SU-DHL-6 (cell line): ENCODE measurements around the gene GRB10.

ENCODE experiments used
- H2AFZ ChIP-seq: fragments of 200-600 bp; sonication (generic); 2 replicates; pipeline ENCODE4 v1.6.1; 2014; ENCODE audit warnings: low read depth, mild to moderate bottlenecking, moderate library complexity, mixed read lengths, antibody characterized with exemption, low read length; ENCODE audit not compliant: severe bottlenecking
- H3F3A ChIP-seq: fragments of 200-600 bp; shearing (Covaris generic); 2 replicates; pipeline ENCODE4 v1.6.0; 2016; ENCODE audit warnings: antibody characterized with exemption, mild to moderate bottlenecking; ENCODE audit not compliant: insufficient read depth
- H3K27ac ChIP-seq: fragments of 200-600 bp; sonication (generic); 2 replicates; pipeline ENCODE4 v1.5.1; 2016; ENCODE audit warnings: low read depth, mild to moderate bottlenecking, low read length, moderate library complexity, mixed read lengths
- H3K27me3 ChIP-seq: fragments of 200-600 bp; sonication (generic), shearing (Covaris generic); 2 replicates; pipeline ENCODE4 v1.6.0; 2014; ENCODE audit warnings: mild to moderate bottlenecking, low read length
- H3K36me3 ChIP-seq: fragments of 200-600 bp; sonication (generic); 2 replicates; pipeline ENCODE4 v1.6.1; 2014; ENCODE audit warnings: mild to moderate bottlenecking, low read length, mixed read lengths
- H3K4me2 ChIP-seq: fragments of 300-600, 200-600 bp; shearing (Covaris generic), sonication (generic); 2 replicates; pipeline ENCODE4 v1.6.0; 2014; ENCODE audit warnings: low read length, low read depth, mild to moderate bottlenecking; ENCODE audit not compliant: poor library complexity, severe bottlenecking
- H3K4me3 ChIP-seq: fragments of 200-600 bp; sonication (generic); 2 replicates; pipeline ENCODE4 v1.5.1; 2014; ENCODE audit warnings: antibody characterized with exemption, low read length, mild to moderate bottlenecking, mixed read lengths; ENCODE audit not compliant: insufficient read depth, poor library complexity, severe bottlenecking
- H3K79me2 ChIP-seq: fragments of 200-600 bp; sonication (generic); 2 replicates; pipeline ENCODE4 v1.6.1; 2014; ENCODE audit warnings: mild to moderate bottlenecking, low read length, moderate library complexity; ENCODE audit not compliant: insufficient read depth
- H3K9ac ChIP-seq: fragments of 200-600 bp; sonication (generic); 2 replicates; pipeline ENCODE4 v1.7.0; 2014; ENCODE audit warnings: mild to moderate bottlenecking, low read length
- H3K9me2 ChIP-seq: fragments of 200-600 bp; sonication (generic); replicated peaks from 2 replicates; pipeline ENCODE4 v1.6.1; 2014; ENCODE audit warnings: low read length; ENCODE audit not compliant: insufficient read depth
- H3K9me3 ChIP-seq: fragments of 200-600 bp; sonication (generic); 2 replicates; pipeline ENCODE4 v1.6.1; 2014; ENCODE audit warnings: low read length, mixed read lengths; ENCODE audit not compliant: insufficient read depth
- H4K20me1 ChIP-seq: fragments of 200-600 bp; sonication (generic); 2 replicates; pipeline ENCODE4 v1.6.1; 2014; ENCODE audit warnings: low read depth, mild to moderate bottlenecking, antibody characterized with exemption, low read length, moderate library complexity, mixed read lengths
- CTCF ChIP-seq: fragments of 200-600 bp; sonication (generic); IDR thresholded peaks from one replicate; pipeline ENCODE4 v1.5.1; 2017; ENCODE audit warnings: antibody characterized with exemption, mild to moderate bottlenecking, low read length, moderate library complexity; ENCODE audit not compliant: insufficient read depth, poor library complexity, severe bottlenecking
- EZH2phosphoT487 ChIP-seq: fragments of 200-600 bp; sonication (generic), shearing (Covaris generic); conservative IDR thresholded peaks from 2 replicates; pipeline ENCODE4 v1.6.1; 2018; ENCODE audit warnings: mild to moderate bottlenecking, antibody characterized with exemption, low read length, moderate library complexity, mixed read lengths

GRB10 gene

GRCh38 chr7:50625360-50625759 is 157.3 kb downstream of the GRB10 start:
- H3K9me3 ChIP-seq: no peaks in the 10 kb centered on the region
- no peak overlapping the region for H2AFZ ChIP-seq
- H3K27me3 ChIP-seq: no peaks in the 10 kb centered on the region
- H4K20me1 ChIP-seq: no peaks in the 10 kb centered on the region
- no peaks in the 10 kb centered on the region for H3K9me2 ChIP-seq
- no peak overlapping the region for H3K4me3 ChIP-seq
- H3K9ac ChIP-seq: no peak overlapping the region
- H3K79me2 ChIP-seq: no peaks in the 10 kb centered on the region
- TF ChIP-seq EZH2phosphoT487: no peak
- TF ChIP-seq CTCF: no peak
- no peak overlapping the region for H3K4me2 ChIP-seq
- H3F3A ChIP-seq: no peaks in the 10 kb centered on the region
- no peaks in the 10 kb centered on the region for H3K36me3 ChIP-seq
- no peak overlapping the region for H3K27ac ChIP-seq

GRCh38 chr7:50622821-50623220 is 159.9 kb downstream of the GRB10 start:
- no peaks in the 10 kb centered on the region for H4K20me1 ChIP-seq
- no peak overlapping the region for H2AFZ ChIP-seq
- no peaks in the 10 kb centered on the region for H3K36me3 ChIP-seq
- no peaks in the 10 kb centered on the region for H3K79me2 ChIP-seq
- no peak overlapping the region for H3K4me3 ChIP-seq
- no peaks in the 10 kb centered on the region for H3K9me3 ChIP-seq
- no peaks in the 10 kb centered on the region for H3K27me3 ChIP-seq
- TF ChIP-seq CTCF: no peak
- no peak for TF ChIP-seq EZH2phosphoT487
- no peaks in the 10 kb centered on the region for H3K9me2 ChIP-seq
- no peak overlapping the region for H3K4me2 ChIP-seq
- H3K27ac ChIP-seq: no peak overlapping the region
- no peaks in the 10 kb centered on the region for H3F3A ChIP-seq
- H3K9ac ChIP-seq: no peak overlapping the region

GRCh38 chr7:50621973-50622490 is 160.7 kb downstream of the GRB10 start:
- TF ChIP-seq EZH2phosphoT487 (no peak), CTCF (no peak)
- Histone ChIP-seq H3K4me2 (no peak overlapping the region), H3K9me3 (no peaks in the 10 kb centered on the region), H3F3A (no peaks in the 10 kb centered on the region), H3K27ac (no peak overlapping the region), H3K9ac (no peak overlapping the region), H3K4me3 (no peak overlapping the region), H3K79me2 (no peaks in the 10 kb centered on the region), H3K9me2 (no peaks in the 10 kb centered on the region), H3K36me3 (no peaks in the 10 kb centered on the region), H4K20me1 (no peaks in the 10 kb centered on the region), H2AFZ (no peak overlapping the region), H3K27me3 (no peaks in the 10 kb centered on the region)
